RKO (cell line): Measurements from ENCODE around the gene TRIM74.
"Not testable (repeated sequence)": the region's sequence is repeated elsewhere in the genome, so short reads cannot be mapped to it uniquely, and the experiment has no call there.

Experiments used
- DNase-seq: peaks from one replicate; pipeline ENCODE4 v3.0.0-alpha.2; 2016; ENCODE audit warnings: low spot score

Gene TRIM74

GRCh38 chr7:72954563-72955198 lies 14.6 kb downstream of the TRIM74 start:
- DNase-seq: not testable (repeated sequence)

DNA sequence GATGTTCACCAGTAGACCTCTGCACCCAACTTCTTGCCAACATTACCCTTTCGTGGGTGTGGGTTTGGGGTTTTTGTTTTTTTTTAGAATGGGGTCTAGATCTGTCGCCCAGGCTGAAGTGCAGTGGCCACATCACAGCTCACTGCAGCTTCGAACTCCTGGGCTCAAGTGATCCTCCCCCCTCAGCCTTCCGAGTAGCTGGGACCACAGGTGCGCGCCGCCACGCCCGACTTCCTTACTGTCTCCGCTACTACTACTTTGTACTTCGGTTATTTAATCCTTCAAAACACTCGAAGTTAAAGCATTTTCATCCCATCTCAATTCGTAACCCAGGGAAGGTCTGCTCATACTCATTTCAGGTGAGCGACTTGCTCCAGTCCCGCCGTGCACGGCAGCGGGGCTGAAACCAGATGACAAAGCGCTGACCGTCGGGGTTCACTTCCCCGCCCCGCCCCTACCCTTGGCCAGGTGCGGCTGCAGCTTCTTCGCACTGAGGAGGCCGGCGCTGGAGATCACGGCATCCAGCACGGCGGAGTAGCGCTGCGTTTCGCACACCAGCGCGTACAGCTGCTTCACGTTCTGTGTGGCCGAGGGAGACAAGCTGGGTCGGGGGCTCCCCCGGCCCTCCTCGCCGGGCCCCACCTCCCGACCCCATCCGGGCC lies 15.2 kb downstream of the TRIM74 start:
- DNase-seq: not testable (repeated sequence)

GRCh38 chr7:72950432-72950831 lies 18.8 kb downstream of the TRIM74 start:
- DNase-seq: not testable (repeated sequence)

GRCh38 chr7:72949686-72950085 lies 19.6 kb downstream of the TRIM74 start:
- DNase-seq: not testable (repeated sequence)

DNA sequence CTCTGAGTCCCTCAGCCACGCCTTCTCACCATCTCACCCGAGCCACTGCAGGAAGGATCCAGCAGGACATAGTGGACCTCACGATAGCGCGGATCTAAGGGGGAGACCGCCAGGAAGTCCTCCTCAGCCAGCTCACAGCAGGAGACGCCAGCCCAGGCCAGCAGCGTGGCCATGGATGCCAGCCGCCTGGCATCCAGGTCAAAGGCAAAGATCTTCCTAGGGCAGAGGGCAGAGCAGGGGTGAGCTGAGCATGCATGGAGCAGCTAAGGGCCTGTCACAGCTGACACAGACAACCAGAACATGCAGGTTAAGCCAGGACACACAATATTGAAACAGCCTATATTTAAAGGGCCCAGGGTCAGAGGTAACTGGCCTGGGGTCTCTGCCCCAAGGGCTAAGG lies 20.0 kb downstream of the TRIM74 start:
- not testable (repeated sequence) for DNase-seq

GRCh38 chr7:72948714-72949113 lies 20.6 kb downstream of the TRIM74 start:
- not testable (repeated sequence) for DNase-seq

DNA sequence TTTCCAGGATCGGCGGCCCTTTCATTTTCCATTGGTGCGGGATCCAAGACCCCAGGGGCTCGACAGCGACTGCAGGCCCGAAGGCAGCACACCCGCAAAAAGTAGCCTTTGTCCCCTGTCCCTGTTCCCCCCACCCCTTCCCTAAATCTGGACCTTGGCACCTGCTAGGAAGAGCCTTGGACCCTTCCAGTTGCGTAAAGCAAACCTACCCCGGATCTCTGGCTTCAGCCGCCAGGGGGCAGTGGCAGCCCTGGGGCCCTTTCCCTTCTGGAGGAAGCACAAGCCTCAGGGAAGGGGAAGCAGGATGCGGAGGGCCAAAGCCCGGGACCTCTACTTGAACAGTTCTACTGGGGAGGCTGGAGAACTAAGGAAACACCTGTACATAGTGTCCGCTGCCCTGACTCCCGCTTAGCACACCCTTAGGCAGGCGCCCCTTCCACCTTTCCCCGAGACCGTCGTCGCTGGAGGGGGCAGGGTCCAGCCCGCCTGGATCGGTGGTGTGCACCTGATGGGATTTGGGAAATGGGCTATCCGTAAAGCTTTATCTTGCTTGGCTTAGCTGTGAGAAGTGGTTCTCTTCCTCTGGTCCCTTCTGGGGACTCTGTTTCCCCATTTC lies 23.0 kb downstream of the TRIM74 start:
- DNase-seq: not testable (repeated sequence)

DNA sequence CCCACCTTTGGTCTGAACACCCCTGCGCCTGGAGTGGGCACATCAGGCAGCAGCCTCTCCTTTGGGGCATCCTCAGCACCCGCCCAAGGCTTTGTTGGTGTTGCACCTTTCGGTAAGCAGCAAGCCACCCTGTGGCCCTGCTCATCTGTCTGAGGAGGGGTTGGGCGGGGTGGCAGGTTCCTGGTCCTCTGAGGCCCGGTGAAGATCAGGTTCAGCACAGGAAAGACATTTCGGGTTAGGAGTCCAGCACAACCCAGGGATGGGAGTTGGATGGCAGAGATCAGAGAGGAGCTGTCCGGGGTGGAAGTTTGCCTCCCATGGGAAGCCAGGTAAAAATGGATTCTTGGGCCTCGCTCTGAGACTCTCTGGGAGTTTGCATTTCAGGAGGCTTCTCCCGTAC lies 23.7 kb downstream of the TRIM74 start:
- DNase-seq: not testable (repeated sequence)

DNA sequence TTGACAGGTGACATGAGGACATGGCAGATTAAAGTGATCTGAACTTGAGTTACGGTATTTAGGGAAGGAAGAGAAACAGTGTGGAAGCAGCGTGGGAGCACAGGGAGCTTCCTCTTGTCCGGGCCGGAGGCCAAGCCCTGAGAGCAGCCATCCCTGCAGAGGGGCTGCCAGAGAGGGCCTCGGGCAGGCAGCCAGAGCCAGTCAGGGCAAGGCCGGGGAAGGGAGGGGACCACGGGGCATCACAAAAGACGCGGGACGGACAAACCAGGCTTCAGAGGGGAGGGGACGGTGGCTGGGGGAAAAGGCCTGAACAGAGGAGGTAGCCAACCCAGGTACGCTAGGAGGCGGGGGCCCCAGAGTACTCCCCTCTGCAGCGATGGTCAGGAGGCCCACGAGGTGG lies 24.3 kb downstream of the TRIM74 start:
- DNase-seq: not testable (repeated sequence)

GRCh38 chr7:72942956-72943355 lies 26.3 kb downstream of the TRIM74 start:
- DNase-seq: not testable (repeated sequence)

DNA sequence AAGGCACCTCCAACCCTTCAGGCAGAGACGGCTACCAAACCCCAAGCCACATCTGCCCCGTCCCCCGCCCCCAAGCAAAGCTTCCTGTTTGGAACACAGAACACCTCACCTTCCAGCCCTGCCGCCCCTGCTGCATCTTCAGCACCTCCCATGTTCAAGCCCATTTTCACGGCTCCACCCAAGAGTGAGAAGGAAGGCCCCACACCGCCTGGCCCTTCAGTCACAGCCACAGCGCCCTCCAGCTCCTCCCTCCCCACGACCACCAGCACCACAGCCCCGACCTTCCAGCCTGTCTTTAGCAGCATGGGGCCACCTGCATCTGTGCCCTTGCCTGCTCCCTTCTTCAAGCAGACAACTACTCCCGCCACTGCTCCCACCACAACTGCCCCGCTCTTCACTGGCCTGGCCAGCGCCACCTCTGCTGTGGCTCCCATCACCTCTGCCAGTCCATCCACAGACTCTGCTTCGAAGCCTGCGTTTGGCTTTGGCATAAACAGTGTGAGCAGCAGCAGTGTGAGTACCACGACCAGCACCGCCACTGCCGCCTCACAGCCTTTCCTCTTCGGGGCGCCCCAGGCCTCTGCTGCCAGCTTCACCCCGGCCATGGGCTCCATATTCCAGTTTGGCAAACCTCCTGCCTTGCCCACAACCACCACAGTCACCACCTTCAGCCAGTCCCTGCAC lies 27.1 kb downstream of the TRIM74 start:
- DNase-seq: not testable (repeated sequence)

DNA sequence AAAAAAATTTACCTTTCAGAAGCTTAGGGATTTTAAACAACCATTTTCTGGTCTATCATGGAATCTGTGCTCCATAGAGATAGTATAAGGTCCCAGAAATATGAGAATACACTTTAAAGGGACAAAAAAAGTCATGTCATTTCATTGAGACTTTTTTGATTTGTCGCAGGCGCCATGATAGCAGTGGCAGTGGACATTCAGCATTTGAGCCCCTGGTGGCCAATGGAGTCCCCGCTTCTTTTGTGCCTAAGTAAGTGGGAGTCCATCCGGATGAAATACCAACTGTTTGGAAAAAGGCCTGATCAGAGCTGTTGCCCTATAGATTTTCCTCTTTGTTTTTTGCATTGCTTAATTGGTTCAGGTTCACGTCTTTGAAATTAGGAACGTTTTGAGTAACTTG lies 41.0 kb downstream of the TRIM74 start:
- not testable (repeated sequence) for DNase-seq

DNA sequence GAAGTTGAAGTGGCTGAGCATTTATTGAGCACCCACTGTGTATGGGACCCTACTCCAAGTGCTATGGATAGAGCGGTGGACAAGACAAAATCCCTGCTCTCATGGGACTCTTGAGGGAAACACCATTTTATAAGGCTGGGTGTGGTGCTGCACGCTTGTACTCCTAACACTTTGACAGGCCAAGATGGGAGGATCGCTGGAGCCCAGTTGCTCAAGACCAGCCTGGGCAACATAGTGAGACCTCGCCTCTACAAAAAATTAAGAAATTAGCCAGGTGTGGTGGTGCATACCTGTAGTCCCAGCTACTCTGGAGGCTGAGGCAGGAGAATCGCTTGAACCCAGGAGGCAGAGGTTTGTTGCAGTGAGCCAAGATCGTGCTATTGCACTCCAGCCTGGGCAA lies 41.5 kb downstream of the TRIM74 start:
- not testable (repeated sequence) for DNase-seq

GRCh38 chr7:72925546-72926120 lies 43.6 kb downstream of the TRIM74 start:
- DNase-seq: no peak

DNA sequence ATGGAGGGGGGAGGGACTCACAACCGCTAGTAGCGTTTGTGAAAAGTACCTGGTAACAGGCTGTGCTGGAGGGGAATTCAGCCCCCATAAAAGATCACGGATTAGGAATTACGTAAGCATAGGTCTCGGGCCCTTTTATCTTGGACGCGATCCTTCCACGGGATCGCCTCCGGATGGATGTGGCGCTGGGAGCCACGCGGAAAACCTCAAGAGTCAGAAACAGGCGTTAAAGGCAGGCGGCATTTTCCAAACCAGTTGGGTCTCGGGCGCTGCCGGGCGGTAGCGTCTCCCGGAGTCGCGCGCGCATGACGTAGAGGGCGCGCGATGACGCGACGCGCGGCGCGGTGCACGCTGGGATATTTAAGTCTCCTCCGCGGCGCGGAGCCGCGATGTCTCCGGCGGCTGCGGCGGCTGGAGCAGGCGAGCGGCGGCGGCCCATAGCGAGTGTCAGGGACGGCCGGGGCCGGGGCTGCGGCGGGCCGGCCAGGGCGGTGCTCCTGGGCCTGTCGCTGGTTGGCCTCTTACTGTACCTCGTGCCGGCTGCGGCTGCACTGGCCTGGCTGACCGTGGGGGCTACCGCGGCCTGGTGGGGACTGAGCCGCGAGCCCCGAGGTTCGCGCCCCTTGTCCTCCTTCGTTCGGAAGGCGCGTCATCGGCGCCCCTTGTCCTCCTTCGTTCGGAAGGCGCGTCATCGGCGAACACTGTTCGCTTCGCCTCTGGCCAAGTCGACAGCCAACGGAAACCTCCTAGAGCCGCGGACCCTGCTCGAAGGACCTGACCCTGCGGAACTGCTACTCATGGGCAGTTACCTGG lies 44.3 kb downstream of the TRIM74 start, which contains the start of gene POM121:
Gene POM121, plus strand, starts transcription at position 363 of the 813 bp plus-strand sequence. Its CDS starts 27 bp downstream, at position 390.
- DNase-seq: peak; percentile 87

DNA sequence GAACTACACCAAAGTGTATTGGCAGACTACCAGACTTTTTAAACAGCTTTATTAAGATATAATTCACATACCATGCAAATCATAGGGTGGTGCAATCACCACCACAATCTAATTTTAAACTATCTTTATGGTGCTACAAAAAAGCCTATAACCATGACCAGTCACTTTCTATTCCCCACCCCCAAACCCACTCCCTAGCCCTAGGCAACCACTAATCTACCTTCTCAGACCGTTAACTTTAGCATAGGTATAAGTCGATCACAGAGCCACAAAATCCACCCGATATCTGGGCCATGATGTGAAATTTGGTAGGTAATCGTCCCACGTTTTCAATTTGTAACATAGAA lies 44.9 kb downstream of the TRIM74 start:
- no peak for DNase-seq

DNA sequence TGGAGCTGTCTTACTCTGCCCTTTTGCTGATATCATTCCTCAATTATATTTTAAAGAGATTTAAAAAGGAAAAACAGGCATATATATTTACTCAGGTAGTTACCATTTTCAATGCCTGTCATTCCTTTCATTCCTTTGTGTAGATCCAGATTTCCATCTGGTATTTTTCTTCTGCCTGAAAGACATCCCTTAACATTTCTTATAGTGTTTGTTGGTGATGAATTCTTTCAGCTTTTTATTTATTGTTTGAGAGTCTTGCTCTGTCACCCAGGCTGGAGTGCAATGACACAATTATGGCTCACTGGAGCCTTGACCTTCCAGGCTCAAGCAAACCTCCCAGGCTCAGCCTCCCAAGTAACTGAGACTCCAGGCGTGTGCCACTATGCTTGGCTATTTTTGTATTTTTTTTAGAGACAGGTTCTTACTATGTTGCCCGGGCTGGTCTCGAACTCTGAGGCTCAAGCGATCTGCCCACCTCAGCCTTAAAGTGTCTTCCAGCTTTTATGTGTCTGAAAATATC lies 50.0 kb downstream of the TRIM74 start:
- no peak for DNase-seq

DNA sequence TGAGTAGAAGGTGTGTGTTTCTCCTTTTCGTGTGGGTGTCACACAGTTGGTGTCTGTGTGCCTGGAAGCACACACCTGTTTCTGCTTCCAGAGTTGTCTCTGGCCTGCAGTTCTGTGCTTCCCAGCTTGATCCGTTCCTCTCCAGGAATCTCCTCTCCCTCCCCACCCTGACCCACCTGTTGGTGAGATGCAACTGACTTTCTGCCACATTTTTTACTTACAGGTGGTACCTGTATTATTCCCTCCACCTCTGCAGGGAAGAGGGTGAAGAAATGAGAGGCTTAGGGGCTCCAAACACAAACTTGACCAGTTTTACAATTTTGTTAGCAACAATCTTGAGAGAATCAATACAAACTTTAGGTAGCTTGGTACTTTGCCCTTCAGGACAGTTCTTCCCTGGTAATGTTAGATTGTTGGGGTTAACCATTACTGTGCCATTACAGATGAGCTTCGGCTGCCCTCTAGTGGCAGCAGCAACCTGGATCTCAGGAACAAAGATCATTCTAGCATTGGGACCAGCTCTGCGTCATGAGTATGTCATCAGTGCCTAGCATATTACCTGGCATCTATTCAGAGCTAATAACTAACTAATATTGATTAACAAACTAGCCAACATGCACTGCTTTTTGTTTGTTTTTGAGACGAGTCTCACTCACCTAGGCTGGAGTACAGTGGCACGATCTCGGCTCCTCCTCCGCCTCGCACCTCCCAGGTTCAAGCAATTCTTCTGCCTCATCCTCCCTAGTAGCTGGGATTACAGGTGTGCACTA lies 54.3 kb downstream of the TRIM74 start:
- peak; percentile 76 for DNase-seq

DNA sequence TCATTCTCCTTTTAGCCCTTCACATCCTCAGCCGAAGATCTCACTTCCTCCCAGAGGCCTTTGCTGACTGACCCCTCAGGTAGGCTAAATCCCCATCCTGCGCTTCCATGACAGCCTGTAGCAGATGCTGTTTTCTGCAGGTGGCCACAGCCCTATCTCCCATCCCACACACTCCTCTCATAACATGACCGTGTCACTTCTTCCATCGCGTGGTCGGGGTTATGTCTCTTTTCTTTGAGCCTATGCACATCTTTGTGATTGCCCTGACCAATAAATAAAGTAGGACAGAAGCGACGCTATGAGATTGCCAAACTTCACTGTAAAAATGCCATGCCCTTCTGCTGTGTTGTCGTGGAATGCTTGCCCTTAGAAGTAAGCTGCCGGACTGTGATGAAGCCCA lies 55.5 kb downstream of the TRIM74 start:
- not testable (repeated sequence) for DNase-seq

DNA sequence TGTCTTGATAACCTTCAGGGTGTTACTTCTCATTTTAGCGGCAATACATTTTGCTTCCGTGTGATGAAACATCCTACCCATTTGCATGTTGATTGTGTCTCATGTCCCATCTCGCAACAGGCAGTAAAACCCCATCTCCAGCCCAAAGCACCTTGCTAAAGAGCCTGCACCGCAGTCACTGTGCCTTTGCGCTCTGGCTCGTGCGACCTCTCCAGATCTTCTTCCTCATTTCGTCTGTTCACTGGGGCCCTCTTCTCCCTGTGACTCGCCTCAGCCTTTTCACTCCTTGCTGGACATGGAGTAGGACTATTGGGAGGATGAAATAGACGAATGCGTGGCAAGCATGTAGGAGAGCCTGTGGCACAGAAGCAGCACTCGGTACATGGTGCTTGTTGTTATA lies 57.9 kb downstream of the TRIM74 start:
- DNase-seq: not testable (repeated sequence)
